Keratinocyte (primary cell): ENCODE data around the gene LRRN3. TPM values are rescaled to one million over a fixed set of nuclear protein-coding genes. Genes with fewer than 3 reads are reported as not detected.

ENCODE experiments used
- DNase-seq: peaks from one replicate; pipeline ENCODE4 v3.0.0-alpha.2; 2011; ENCODE audit warnings: low read depth, missing footprints, low spot score
- FAIRE-seq: peaks from 2 replicates; lab custom pipeline; 2011; peaks lifted over from hg19 to GRCh38; lab: Jason Lieb, UNC
- H2AFZ ChIP-seq: 2 replicates; pipeline ENCODE4 v1.6.0; 2012; ENCODE audit warnings: low read length, control low read depth, inconsistent platforms; ENCODE audit not compliant: control insufficient read depth
- H3K27ac ChIP-seq: 2 replicates; pipeline ENCODE4 v1.5.1; 2011; ENCODE audit warnings: low read length; ENCODE audit not compliant: control insufficient read depth, insufficient read depth
- H3K27me3 ChIP-seq: 3 replicates; pipeline ENCODE4 v1.6.0; 2011; ENCODE audit warnings: low read length; ENCODE audit not compliant: control insufficient read depth, insufficient read depth; ENCODE audit errors: extremely low read depth
- H3K36me3 ChIP-seq, 2 experiments: 2 replicates in 1 of 2; 3 replicates in 1 of 2; pipeline ENCODE4 v1.5.1; 2011; ENCODE audit warnings: low read length in 2 of 2, mild to moderate bottlenecking in 1 of 2; ENCODE audit not compliant: control insufficient read depth in 2 of 2, insufficient read depth in 2 of 2; ENCODE audit errors: extremely low read depth in 1 of 2
- H3K4me1 ChIP-seq: 3 replicates; pipeline ENCODE4 v1.5.1; 2011; ENCODE audit warnings: low read length; ENCODE audit not compliant: control insufficient read depth, insufficient read depth; ENCODE audit errors: extremely low read depth
- H3K4me2 ChIP-seq: 3 replicates; pipeline ENCODE4 v1.6.0; 2011; ENCODE audit warnings: low read depth, low read length; ENCODE audit not compliant: control insufficient read depth, insufficient read depth; ENCODE audit errors: extremely low read depth
- H3K4me3 ChIP-seq, 3 experiments: fragments of 200-600 bp in 1 of 3; sonication (generic) in 1 of 3; 2 replicates in 2 of 3; 3 replicates in 1 of 3; pipeline ENCODE4 v1.5.1; 2011 to 2016; ENCODE audit warnings: low read length in 3 of 3, mild to moderate bottlenecking in 3 of 3, control low read depth in 2 of 3, inconsistent platforms in 1 of 3, low read depth in 1 of 3, mixed read lengths in 1 of 3, mixed run types in 1 of 3, moderate library complexity in 1 of 3; ENCODE audit not compliant: control insufficient read depth in 2 of 3, insufficient read depth in 2 of 3; ENCODE audit errors: extremely low read depth in 1 of 3
- H3K79me2 ChIP-seq: 2 replicates; pipeline ENCODE4 v1.6.0; 2012; ENCODE audit warnings: low read length; ENCODE audit not compliant: control insufficient read depth, insufficient read depth
- H3K9ac ChIP-seq: 3 replicates; pipeline ENCODE4 v1.6.0; 2011; ENCODE audit warnings: low read length; ENCODE audit not compliant: control insufficient read depth, insufficient read depth; ENCODE audit errors: extremely low read depth
- H3K9me1 ChIP-seq: 3 replicates; pipeline ENCODE4 v1.6.0; 2011; ENCODE audit warnings: low read length; ENCODE audit not compliant: control insufficient read depth, insufficient read depth; ENCODE audit errors: extremely low read depth
- H3K9me3 ChIP-seq: 2 replicates; pipeline ENCODE4 v1.5.1; 2012; ENCODE audit warnings: low read depth, low read length; ENCODE audit not compliant: control insufficient read depth
- H4K20me1 ChIP-seq: 3 replicates; pipeline ENCODE4 v1.6.0; 2011; ENCODE audit warnings: low read length; ENCODE audit not compliant: control insufficient read depth, insufficient read depth; ENCODE audit errors: extremely low read depth
- CTCF ChIP-seq, 3 experiments: IDR thresholded peaks in 1 of 3; conservative IDR thresholded peaks in 1 of 3; optimal IDR thresholded peaks in 1 of 3; 2 replicates in 2 of 3; 3 replicates in 1 of 3; pipeline versions ENCODE3 to v1.5.1; 2011; ENCODE audit warnings: low read length in 3 of 3, mild to moderate bottlenecking in 3 of 3, moderate library complexity in 2 of 3, control low read depth in 1 of 3, inconsistent platforms in 1 of 3; ENCODE audit not compliant: insufficient read depth in 2 of 3; ENCODE audit errors: extremely low read depth in 1 of 3
- EZH2 ChIP-seq: IDR thresholded peaks from one replicate; pipeline ENCODE4 v1.6.1; 2012; ENCODE audit warnings: inconsistent platforms, mild to moderate bottlenecking, low read length, moderate library complexity
- dilution Hi-C: fragments of 300-500 bp; cut with MboI; formaldehyde crosslinking; loops from one replicate; pipeline ENCODE4 v1.7.0; 2020; ENCODE audit warnings: low sequenced_read_pairs; ENCODE audit not compliant: extremely low pct_ligation_motif_present
- polyA plus RNA-seq, 5 experiments: library from polyadenylated mRNA; depleted of rRNA in 3 of 5; stranded (reverse) in 3 of 5; stranded (forward) in 1 of 5; unstranded in 1 of 5; fragments of >200 nt; gene quantifications; 1 replicate in 1 of 5; 2 replicates in 3 of 5; 3 replicates in 1 of 5; pipeline versions ENCODE4 v1.2.1 to v1.2.3, GENCODE V29; 2011 to 2012; ENCODE audit warnings: missing spikeins in 2 of 5, low read depth in 1 of 5, low replicate concordance in 1 of 5

Gene LRRN3
- polyA plus RNA-seq, 1 donor (not counting 4 experiments of a cell fraction or from before 2014, with no cell fraction given) = not detected

- no peak overlapping the region for H2AFZ ChIP-seq
- no peak overlapping the region for H3K4me3 ChIP-seq
- DNase-seq (no peak), FAIRE-seq (no peak)
- no peaks in the 10 kb centered on the region for H3K9me1 ChIP-seq
- H3K79me2 ChIP-seq = no peaks in the 10 kb centered on the region
- no peaks in the 10 kb centered on the region for H3K36me3 ChIP-seq
- no peak for TF ChIP-seq CTCF (optimal IDR thresholded peaks at IDR 0.05 in 1 of 3, IDR thresholded peaks at IDR 0.05 in 1 of 3, conservative IDR thresholded peaks at IDR 0.05 in 1 of 3; ENCODE audit: extremely low read depth in 1 of 3, insufficient read depth in 2 of 3, low read length in 3 of 3)
- no peak for TF ChIP-seq EZH2
- no peak overlapping the region for H3K9ac ChIP-seq
- no peak overlapping the region for H3K27ac ChIP-seq
- no peaks in the 10 kb centered on the region for H4K20me1 ChIP-seq
- no peaks in the 10 kb centered on the region for H3K9me3 ChIP-seq
- H3K4me1 ChIP-seq = no peaks in the 10 kb centered on the region
- no peak overlapping the region for H3K4me2 ChIP-seq
- no peaks in the 10 kb centered on the region for H3K27me3 ChIP-seq
- dilution Hi-C loops = no loop called here
Observed at GRCh38 chr7:111096997-111097396, 6.1 kb downstream of the LRRN3 start.

- Histone ChIP-seq H3K9me3 (no peaks in the 10 kb centered on the region), H3K36me3 (no peaks in the 10 kb centered on the region), H3K4me1 (no peaks in the 10 kb centered on the region), H3K4me3 (no peak overlapping the region), H3K4me2 (no peak overlapping the region), H2AFZ (no peak overlapping the region), H3K79me2 (no peaks in the 10 kb centered on the region), H3K27me3 (no peaks in the 10 kb centered on the region), H3K9ac (no peak overlapping the region), H4K20me1 (no peaks in the 10 kb centered on the region), H3K27ac (no peak overlapping the region), H3K9me1 (no peaks in the 10 kb centered on the region)
- no peak for TF ChIP-seq EZH2
- TF ChIP-seq CTCF (optimal IDR thresholded peaks at IDR 0.05 in 1 of 3, IDR thresholded peaks at IDR 0.05 in 1 of 3, conservative IDR thresholded peaks at IDR 0.05 in 1 of 3; ENCODE audit: extremely low read depth in 1 of 3, insufficient read depth in 2 of 3, low read length in 3 of 3) = peak; percentile 49 to 58 (median 50)
- FAIRE-seq (no peak), DNase-seq (no peak)
- dilution Hi-C loops = no loop called here
Observed at GRCh38 chr7:111098011-111098925, 7.3 kb downstream of the LRRN3 start.
